Skin epidermis (tissue), 12 donors: ENCODE measurements around the gene VANGL1.

ENCODE experiments used
- H3K27ac ChIP-seq, 21 experiments: fragments of 200-600 bp; sonication (generic) in 11 of 21; one replicate each; pipeline ENCODE4 v1.5.0; 2020; ENCODE audit warnings: mild to moderate bottlenecking in 3 of 21, inconsistent platforms in 2 of 21, moderate library complexity in 2 of 21
- H3K4me3 ChIP-seq, 7 experiments: fragments of 200-600 bp; sonication (generic) in 2 of 7; one replicate each; pipeline ENCODE4 v1.5.0; 2020; ENCODE audit warnings: inconsistent platforms in 2 of 7, mild to moderate bottlenecking in 2 of 7, moderate library complexity in 1 of 7

The VANGL1 gene

GRCh38 chr1:115642168-115643072 lies 650 bp downstream of the VANGL1 start:
- peak overlapping the region in 20 of 21 experiments; percentile 45 to 87 (median 82) for H3K27ac ChIP-seq
- peak overlapping the region; percentile 68 to 97 (median 83) for H3K4me3 ChIP-seq

- H3K27ac ChIP-seq = peak overlapping the region in 9 of 21 experiments; percentile 45 to 87 (median 83)
- H3K4me3 ChIP-seq = peak overlapping the region in 6 of 7 experiments; percentile 68 to 97 (median 90)
Measured at GRCh38 chr1:115643225-115643624, 1.5 kb downstream of the VANGL1 start.

GRCh38 chr1:115643666-115644065 lies 1.9 kb downstream of the VANGL1 start:
- Histone ChIP-seq H3K27ac (no peak overlapping the region), H3K4me3 (no peak overlapping the region)

GRCh38 chr1:115644109-115644508 lies 2.3 kb downstream of the VANGL1 start:
- H3K4me3 ChIP-seq = no peak overlapping the region
- H3K27ac ChIP-seq = no peak overlapping the region

- Histone ChIP-seq H3K4me3 (no peak overlapping the region), H3K27ac (no peak overlapping the region)
Measured at GRCh38 chr1:115647047-115647446, 5.3 kb downstream of the VANGL1 start.

- Histone ChIP-seq H3K27ac (no peak overlapping the region), H3K4me3 (no peak overlapping the region)
Measured at GRCh38 chr1:115647507-115647906, 5.7 kb downstream of the VANGL1 start.

- no peak overlapping the region for H3K27ac ChIP-seq
Measured at GRCh38 chr1:115647919-115648650, 6.3 kb downstream of the VANGL1 start.

GRCh38 chr1:115648717-115649691 lies 7.2 kb downstream of the VANGL1 start:
- Histone ChIP-seq H3K27ac (no peak overlapping the region), H3K4me3 (no peak overlapping the region)

More at GRCh38 chr1:115647919-115648650, 6.3 kb downstream of the VANGL1 start:
- no peak overlapping the region for H3K4me3 ChIP-seq

- no peak overlapping the region for H3K4me3 ChIP-seq
- H3K27ac ChIP-seq = no peak overlapping the region
Measured at GRCh38 chr1:115649964-115650363, 8.2 kb downstream of the VANGL1 start.

GRCh38 chr1:115650961-115651360 lies 9.2 kb downstream of the VANGL1 start:
- H3K27ac ChIP-seq = no peak overlapping the region
- no peak overlapping the region for H3K4me3 ChIP-seq

- no peak overlapping the region for H3K4me3 ChIP-seq
- no peak overlapping the region for H3K27ac ChIP-seq
Measured at GRCh38 chr1:115651391-115651790, 9.6 kb downstream of the VANGL1 start.

GRCh38 chr1:115652236-115652788 lies 10.5 kb downstream of the VANGL1 start:
- Histone ChIP-seq H3K4me3 (no peak overlapping the region), H3K27ac (no peak overlapping the region)

GRCh38 chr1:115654125-115654524 lies 12.4 kb downstream of the VANGL1 start:
- Histone ChIP-seq H3K27ac (no peak overlapping the region), H3K4me3 (no peak overlapping the region)

- peak overlapping the region in 18 of 21 experiments; percentile 7 to 72 (median 43) for H3K27ac ChIP-seq
- no peak overlapping the region for H3K4me3 ChIP-seq
Measured at GRCh38 chr1:115654663-115655305, 13.0 kb downstream of the VANGL1 start.

- H3K4me3 ChIP-seq = no peak overlapping the region
- peak overlapping the region in 17 of 21 experiments; percentile 8 to 72 (median 49) for H3K27ac ChIP-seq
Measured at GRCh38 chr1:115655306-115655663, 13.5 kb downstream of the VANGL1 start.

GRCh38 chr1:115655916-115656315 lies 14.1 kb downstream of the VANGL1 start:
- peak overlapping the region in 10 of 21 experiments; percentile 18 to 72 (median 54) for H3K27ac ChIP-seq

GRCh38 chr1:115656461-115657077 lies 14.8 kb downstream of the VANGL1 start:
- Histone ChIP-seq H3K27ac (peak overlapping the region in 4 of 21 experiments; percentile 6 to 49 (median 38)), H3K4me3 (no peak overlapping the region)

More at GRCh38 chr1:115655916-115656315, 14.1 kb downstream of the VANGL1 start:
- no peak overlapping the region for H3K4me3 ChIP-seq

GRCh38 chr1:115658646-115659045 lies 16.9 kb downstream of the VANGL1 start:
- no peak overlapping the region for H3K4me3 ChIP-seq
- no peak overlapping the region for H3K27ac ChIP-seq
